Measurements from ENCODE around the gene ACADVL. TPM values are rescaled to one million over a fixed set of nuclear protein-coding genes. Genes with fewer than 3 reads are reported as not detected.
A peak's percentile ranks its signal among the peaks of the same experiment; 100 is the strongest.

The ACADVL gene
- total and polyA plus RNA-seq, 2 donors (not counting 1 experiment from before 2014, with no cell fraction given), result 640 to 696 TPM

DNA sequence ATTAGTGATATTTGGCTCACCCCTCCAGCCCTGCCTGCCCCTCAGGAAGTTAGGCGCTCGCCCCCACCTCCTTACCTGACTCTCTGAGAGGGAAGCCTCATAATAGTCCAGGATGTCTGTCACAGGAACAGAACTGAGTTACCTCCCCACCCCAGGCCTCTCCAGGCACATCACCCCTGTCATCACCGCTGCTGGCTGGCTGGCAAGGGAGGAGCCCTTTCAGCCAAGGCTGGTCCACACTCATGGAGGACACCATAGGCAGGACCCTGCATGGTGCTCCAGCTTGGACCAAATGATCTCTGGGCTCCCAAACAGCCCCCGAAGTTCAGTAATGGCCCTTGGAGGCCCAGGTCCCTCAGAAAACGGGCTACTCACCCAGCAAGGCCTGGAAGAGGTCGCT, 1.6 kb upstream of the ACADVL start:
- Histone ChIP-seq H2AFZ (ENCODE audit: insufficient read depth, low read depth, low read length, poor library complexity, severe bottlenecking) (no peak overlapping the region), H4K20me1 (ENCODE audit: control insufficient read depth, insufficient read depth, low read length, poor library complexity, severe bottlenecking) (no peaks in the 10 kb centered on the region), H3K4me1 (ENCODE audit: control insufficient read depth in 2 of 2, insufficient read depth in 2 of 2, low read length in 2 of 2) (peaks cover 32 to 64% of the 10 kb centered on the region in 2 donors), H3K79me2 (ENCODE audit: control insufficient read depth, insufficient read depth, low read length) (peaks cover 7% of the 10 kb centered on the region), H3K27ac (ENCODE audit: low read length in 2 of 2) (no peak overlapping the region), H3K4me2 (replicated peaks; ENCODE audit: low read depth, low read length, poor library complexity, severe bottlenecking) (peak overlapping the region; percentile 56), H3K27me3 (replicated peaks in 1 of 4; ENCODE audit: control extremely low read depth in 1 of 4, control insufficient read depth in 3 of 4, insufficient read depth in 4 of 4, low read length in 3 of 4) (no peaks in the 10 kb centered on the region), H3K4me3 (ENCODE audit: control extremely low read depth in 1 of 5, extremely low read depth in 1 of 5, insufficient read depth in 1 of 5, low read depth in 2 of 5, low read length in 4 of 5) (no peak overlapping the region), H3K9ac (ENCODE audit: low read length) (no peak overlapping the region), H3K36me3 (replicated peaks in 1 of 2; ENCODE audit: control extremely low read depth in 1 of 2, control insufficient read depth in 1 of 2, extremely low read depth in 1 of 2, insufficient read depth in 2 of 2, low read length in 1 of 2) (peaks cover 0 to 12% of the 10 kb centered on the region in 2 experiments), H3K9me3 (ENCODE audit: control extremely low read depth in 1 of 3, control insufficient read depth in 2 of 3, insufficient read depth in 1 of 3, low read length in 2 of 3) (no peaks in the 10 kb centered on the region)
- intact Hi-C loops (cut with micrococcal nuclease), result loop anchor here (2.0 kb wide), 1 partner anchor 13 kb away; no protein-coding TSS in a partner anchor
- no peaks in the 10 kb centered on the region for H3K27me3 Mint-ChIP-seq
- DNase-seq (no peak), ATAC-seq (ENCODE audit: low read depth) (no peak)
- ChIA-PET CTCF (interaction anchor here (3.7 to 3.8 kb wide), 2 partner anchors 22 to 79 kb away, joined by 36 to 47 read pairs; partner anchors contain the start of genes GABARAP and PHF23), POLR2A (interaction anchor here (0.6 to 9.1 kb wide), 2 partner anchors 19 to 263 kb away, joined by 3 to 157 read pairs; partner anchors contain the start of genes DVL2, GABARAP, PHF23 and SLC35G6)
- H3K9me3 Mint-ChIP-seq (ENCODE audit: insufficient read depth), result no peaks in the 10 kb centered on the region
- H3K27ac Mint-ChIP-seq, result peak overlapping the region; percentile 41
- WGBS (ENCODE audit: insufficient coverage), result 66% methylated on average over 6 of the region's 6 CpGs
- H3K4me3 Mint-ChIP-seq, result peak overlapping the region; percentile 97
- H3K4me1 Mint-ChIP-seq, result peaks cover 65% of the 10 kb centered on the region
- TF ChIP-seq, protein P1, sequence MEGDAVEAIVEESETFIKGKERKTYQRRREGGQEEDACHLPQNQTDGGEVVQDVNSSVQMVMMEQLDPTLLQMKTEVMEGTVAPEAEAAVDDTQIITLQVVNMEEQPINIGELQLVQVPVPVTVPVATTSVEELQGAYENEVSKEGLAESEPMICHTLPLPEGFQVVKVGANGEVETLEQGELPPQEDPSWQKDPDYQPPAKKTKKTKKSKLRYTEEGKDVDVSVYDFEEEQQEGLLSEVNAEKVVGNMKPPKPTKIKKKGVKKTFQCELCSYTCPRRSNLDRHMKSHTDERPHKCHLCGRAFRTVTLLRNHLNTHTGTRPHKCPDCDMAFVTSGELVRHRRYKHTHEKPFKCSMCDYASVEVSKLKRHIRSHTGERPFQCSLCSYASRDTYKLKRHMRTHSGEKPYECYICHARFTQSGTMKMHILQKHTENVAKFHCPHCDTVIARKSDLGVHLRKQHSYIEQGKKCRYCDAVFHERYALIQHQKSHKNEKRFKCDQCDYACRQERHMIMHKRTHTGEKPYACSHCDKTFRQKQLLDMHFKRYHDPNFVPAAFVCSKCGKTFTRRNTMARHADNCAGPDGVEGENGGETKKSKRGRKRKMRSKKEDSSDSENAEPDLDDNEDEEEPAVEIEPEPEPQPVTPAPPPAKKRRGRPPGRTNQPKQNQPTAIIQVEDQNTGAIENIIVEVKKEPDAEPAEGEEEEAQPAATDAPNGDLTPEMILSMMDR (IDR thresholded peaks at IDR 0.05), result no peak
- TF ChIP-seq EZH2 (IDR thresholded peaks at IDR 0.05; ENCODE audit: borderline replicate concordance, insufficient read depth, low read depth, low read length, poor library complexity, severe bottlenecking), result no peak

- Histone ChIP-seq H3K36me3 (replicated peaks in 1 of 2; ENCODE audit: control extremely low read depth in 1 of 2, control insufficient read depth in 1 of 2, extremely low read depth in 1 of 2, insufficient read depth in 2 of 2, low read length in 1 of 2) (peaks cover 0 to 18% of the 10 kb centered on the region in 2 experiments), H4K20me1 (ENCODE audit: control insufficient read depth, insufficient read depth, low read length, poor library complexity, severe bottlenecking) (no peaks in the 10 kb centered on the region), H3K4me2 (replicated peaks; ENCODE audit: low read depth, low read length, poor library complexity, severe bottlenecking) (no peak overlapping the region), H3K27ac (ENCODE audit: low read length in 2 of 2) (no peak overlapping the region), H3K4me1 (ENCODE audit: control insufficient read depth in 2 of 2, insufficient read depth in 2 of 2, low read length in 2 of 2) (peaks cover 29 to 59% of the 10 kb centered on the region in 2 donors), H2AFZ (ENCODE audit: insufficient read depth, low read depth, low read length, poor library complexity, severe bottlenecking) (peak overlapping the region; percentile 86), H3K79me2 (ENCODE audit: control insufficient read depth, insufficient read depth, low read length) (peaks cover 7% of the 10 kb centered on the region), H3K9me3 (ENCODE audit: control extremely low read depth in 1 of 3, control insufficient read depth in 2 of 3, insufficient read depth in 1 of 3, low read length in 2 of 3) (no peaks in the 10 kb centered on the region), H3K27me3 (replicated peaks in 1 of 4; ENCODE audit: control extremely low read depth in 1 of 4, control insufficient read depth in 3 of 4, insufficient read depth in 4 of 4, low read length in 3 of 4) (no peaks in the 10 kb centered on the region), H3K9ac (ENCODE audit: low read length) (no peak overlapping the region), H3K4me3 (ENCODE audit: control extremely low read depth in 1 of 5, extremely low read depth in 1 of 5, insufficient read depth in 1 of 5, low read depth in 2 of 5, low read length in 4 of 5) (no peak overlapping the region)
- TF ChIP-seq, protein P1 (IDR thresholded peaks at IDR 0.05), result no peak
- TF ChIP-seq EZH2 (IDR thresholded peaks at IDR 0.05; ENCODE audit: borderline replicate concordance, insufficient read depth, low read depth, low read length, poor library complexity, severe bottlenecking), result no peak
- ChIA-PET CTCF (interaction anchor here (1.6 to 3.8 kb wide), 4 partner anchors 22 to 173 kb away, joined by 5 to 47 read pairs (median 26); partner anchors contain the start of genes GABARAP and PHF23), POLR2A (interaction anchor here (1.6 to 9.1 kb wide), 2 partner anchors 13 to 19 kb away, joined by 4 to 157 read pairs; partner anchors contain the start of genes DVL2, GABARAP and PHF23)
- Mint-ChIP-seq H3K27me3 (no peaks in the 10 kb centered on the region), H3K27ac (peak overlapping the region; percentile 93), H3K4me1 (peaks cover 60% of the 10 kb centered on the region), H3K4me3 (peak overlapping the region; percentile 97), H3K9me3 (ENCODE audit: insufficient read depth) (no peaks in the 10 kb centered on the region)
- ATAC-seq (ENCODE audit: low read depth), result no peak
- WGBS (ENCODE audit: insufficient coverage), result 82% methylated on average over 6 of the region's 6 CpGs
- intact Hi-C loops (cut with micrococcal nuclease), result loop anchor here (1.0 to 2.0 kb wide), 3 partner anchors 14 to 21 kb away; partner anchors contain the start of genes DVL2 and PHF23
- no peak for DNase-seq
Observed at GRCh38 chr17:7218758-7219157, 980 bp upstream of the ACADVL start.

Measured in B cell (primary cell).